ENCODE data around the gene RPS27. TPM values are rescaled to one million over a fixed set of nuclear protein-coding genes. Genes with fewer than 3 reads are reported as not detected.
A peak's percentile ranks its signal among the peaks of the same experiment; 100 is the strongest.

The RPS27 gene
- total and polyA plus RNA-seq, 2 of the 13 experiments (the other 11 are each of a cell fraction or from before 2014, with no cell fraction given): 3,737 to 9,964 TPM

- no peak for TF ChIP-seq ZBED4 (CRISPR knock-in tag; IDR thresholded peaks at IDR 0.05; ENCODE audit: borderline replicate concordance)
- peak; percentile 71; the same call in 1 of the 2 replicates for TF ChIP-seq ZNF619 (CRISPR knock-in tag; IDR thresholded peaks at IDR 0.05)
- no peak for TF ChIP-seq SOX13 (IDR thresholded peaks at IDR 0.05)
- no peak for TF ChIP-seq SOX13 (CRISPR knock-in tag; conservative IDR thresholded peaks at IDR 0.05 in 1 of 2, IDR thresholded peaks at IDR 0.05 in 1 of 2)
- no peak for TF ChIP-seq PCBP1 (IDR thresholded peaks at IDR 0.05; ENCODE audit: borderline replicate concordance, low read depth, low read length)
- no peak for TF ChIP-seq YEATS2 (CRISPR knock-in tag; IDR thresholded peaks at IDR 0.05; ENCODE audit: borderline replicate concordance)
- no peak for TF ChIP-seq KLF6 (CRISPR knock-in tag; IDR thresholded peaks at IDR 0.05)
- no peak for TF ChIP-seq ZNF710 (CRISPR knock-in tag; IDR thresholded peaks at IDR 0.05; ENCODE audit: borderline replicate concordance)
- no peak for TF ChIP-seq ZBTB14 (CRISPR knock-in tag; IDR thresholded peaks at IDR 0.05)
- no peak for TF ChIP-seq TRIM24 (CRISPR knock-in tag; IDR thresholded peaks at IDR 0.05)
- TF ChIP-seq NCOR1 (IDR thresholded peaks at IDR 0.05; ENCODE audit: borderline replicate concordance, low read length): no peak
- TF ChIP-seq MIER2 (CRISPR knock-in tag; IDR thresholded peaks at IDR 0.05): no peak
- TF ChIP-seq MNT (IDR thresholded peaks at IDR 0.05): no peak
- no peak for TF ChIP-seq ZNF350 (CRISPR knock-in tag; IDR thresholded peaks at IDR 0.05; ENCODE audit: borderline replicate concordance, low read depth)
- no peak for TF ChIP-seq ZNF460 (CRISPR knock-in tag; IDR thresholded peaks at IDR 0.05; ENCODE audit: borderline replicate concordance)
- no peak for TF ChIP-seq ZNF292 (CRISPR knock-in tag; IDR thresholded peaks at IDR 0.05; ENCODE audit: borderline replicate concordance, low read depth)
These were observed 5.1 kb upstream of the RPS27 start (continued) for GRCh38 chr1:153985341-153985912.
